GM18508 (cell line): ENCODE measurements around the gene NHS.

ENCODE experiments used
- ATAC-seq: cut with Tn5 transposase; IDR thresholded peaks from one replicate; pipeline ENCODE4 v1.9.1; 2021; ENCODE audit warnings: moderate number of reproducible peaks; ENCODE audit not compliant: insufficient read depth, unreplicated experiment

Gene NHS

DNA sequence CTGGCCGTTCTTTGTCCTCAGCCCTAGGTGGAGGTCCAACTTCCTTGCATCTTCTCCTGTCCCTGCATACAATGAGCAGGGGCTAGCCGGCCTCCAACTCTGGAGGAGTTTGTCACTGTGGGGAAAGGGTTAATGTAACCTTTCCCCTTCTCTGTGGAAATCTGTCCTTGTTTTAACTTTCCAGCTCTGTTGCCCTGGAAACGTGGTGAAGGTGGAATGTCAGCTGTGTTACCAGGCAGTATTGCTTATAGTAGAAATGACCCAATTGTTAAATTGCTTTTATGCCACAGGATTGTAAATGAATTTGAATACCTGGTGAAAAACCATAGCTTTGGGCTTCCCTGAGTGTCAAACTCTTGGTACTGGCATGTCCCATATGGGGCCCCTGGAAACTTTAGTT is 230.7 kb downstream of the NHS start:
- no peak for ATAC-seq

GRCh38 chrX:17606231-17606630 is 231.2 kb downstream of the NHS start:
- no peak for ATAC-seq

DNA sequence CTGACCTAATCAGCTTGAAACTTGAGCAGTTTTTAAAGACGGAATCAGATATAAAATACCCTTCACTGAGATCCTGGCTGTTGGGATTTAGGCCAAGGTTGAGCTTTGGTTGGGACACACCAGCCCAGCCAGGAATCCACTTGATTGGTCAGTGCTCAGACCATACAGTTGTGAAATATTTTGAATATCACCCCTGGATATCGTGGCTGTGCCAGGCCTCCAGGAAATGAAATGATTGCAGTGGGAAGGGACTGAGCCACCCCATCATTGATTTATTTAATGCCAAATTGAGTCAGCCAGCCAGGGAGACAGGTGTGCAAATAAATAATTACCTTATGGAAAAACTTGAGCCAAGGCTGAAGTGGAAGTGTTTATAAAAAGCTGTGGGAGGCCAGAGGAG is 233.9 kb downstream of the NHS start:
- ATAC-seq = no peak

GRCh38 chrX:17610788-17611187 is 235.8 kb downstream of the NHS start:
- ATAC-seq = no peak

GRCh38 chrX:17613979-17614588 is 239.1 kb downstream of the NHS start:
- peak; percentile 66 for ATAC-seq

GRCh38 chrX:17616936-17617335 is 241.9 kb downstream of the NHS start:
- no peak for ATAC-seq

GRCh38 chrX:17617806-17618205 is 242.8 kb downstream of the NHS start:
- ATAC-seq = no peak

GRCh38 chrX:17621566-17622270 is 246.7 kb downstream of the NHS start:
- no peak for ATAC-seq

DNA sequence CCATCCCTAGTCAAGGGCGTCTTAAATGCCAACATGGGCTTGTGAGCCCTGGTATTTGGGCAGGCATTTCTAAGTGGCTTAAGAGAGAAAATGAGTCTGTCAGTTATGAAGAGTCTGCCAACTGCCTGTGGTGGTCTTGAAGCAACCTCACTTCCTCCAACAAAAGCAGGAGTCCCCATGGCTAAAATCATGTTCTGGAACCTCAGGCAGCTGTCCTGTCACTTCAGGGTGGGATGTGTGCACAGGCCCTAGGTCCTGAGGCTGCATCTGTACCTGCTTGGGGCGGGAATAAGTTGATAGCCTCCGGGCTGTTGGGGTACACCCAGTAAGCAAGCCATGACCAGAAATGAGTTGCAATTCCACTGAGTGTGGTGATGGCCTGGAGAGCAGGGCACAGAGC is 247.3 kb downstream of the NHS start:
- ATAC-seq = no peak

GRCh38 chrX:17623750-17624149 is 248.8 kb downstream of the NHS start:
- ATAC-seq = no peak

GRCh38 chrX:17627026-17627425 is 252.0 kb downstream of the NHS start:
- ATAC-seq = no peak

DNA sequence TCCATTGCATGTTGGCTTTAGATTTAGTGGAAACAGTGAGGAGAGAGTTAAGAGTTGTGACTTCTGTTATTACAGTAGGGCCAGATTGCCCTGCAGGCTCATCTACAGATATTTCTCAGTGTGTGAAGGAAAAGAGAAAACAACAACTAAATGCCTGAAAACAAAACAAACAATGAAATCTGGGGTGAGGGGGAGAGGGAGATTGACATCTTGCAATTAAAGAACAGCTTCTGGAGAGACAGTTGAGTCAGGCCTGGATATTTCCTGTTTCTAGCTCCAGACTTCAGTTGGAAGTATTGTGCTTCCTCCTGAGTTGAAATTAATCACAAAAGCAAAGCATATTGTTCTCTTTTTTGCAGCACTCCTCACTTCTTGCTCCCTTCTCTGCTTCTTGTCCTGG is 254.0 kb downstream of the NHS start:
- no peak for ATAC-seq

- ATAC-seq = no peak
These were observed 254.5 kb downstream of the NHS start for GRCh38 chrX:17629519-17629918.

DNA sequence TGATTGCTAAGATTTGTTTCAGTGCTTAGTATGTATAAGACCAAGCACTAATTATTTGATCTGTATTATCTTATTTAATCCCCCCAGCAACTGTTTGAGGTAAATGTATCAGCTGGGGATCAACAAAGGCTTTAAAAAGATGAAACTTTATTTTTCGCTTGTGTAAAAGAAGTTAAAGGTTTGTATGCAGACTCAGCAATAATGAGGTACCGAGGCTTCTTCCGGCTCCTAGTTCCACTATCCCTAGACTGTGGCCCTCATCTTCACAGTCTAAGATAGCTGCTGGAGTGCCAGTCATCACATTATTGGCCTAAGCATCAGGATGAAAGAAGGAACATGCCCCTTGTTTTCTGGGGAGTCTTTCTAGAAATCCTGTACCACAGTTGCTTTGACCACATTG is 256.6 kb downstream of the NHS start:
- ATAC-seq = no peak

- ATAC-seq = peak; percentile 86
These were observed 257.9 kb downstream of the NHS start for GRCh38 chrX:17632942-17633341.

DNA sequence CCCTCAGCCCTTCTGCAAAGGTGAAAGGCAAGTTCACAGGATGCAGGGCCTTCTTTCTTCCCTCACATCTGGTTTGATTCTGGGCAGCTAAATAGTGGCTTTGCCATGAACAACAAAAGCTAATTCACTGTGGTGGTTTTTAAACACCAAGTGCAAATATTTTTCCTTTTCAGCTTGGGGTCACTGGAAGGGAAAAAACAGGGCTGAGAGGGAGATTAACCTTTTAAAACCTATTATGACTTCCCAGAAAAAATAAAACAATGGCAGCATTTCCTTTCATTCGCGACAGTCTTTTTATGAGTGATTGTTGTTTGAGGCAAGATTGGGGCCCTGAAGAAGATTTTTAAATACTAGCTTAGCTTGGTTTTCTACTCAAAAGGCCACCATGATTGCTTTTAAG is 258.5 kb downstream of the NHS start:
- no peak for ATAC-seq

GRCh38 chrX:17634542-17635207 is 259.7 kb downstream of the NHS start:
- ATAC-seq = no peak

GRCh38 chrX:17635231-17635630 is 260.2 kb downstream of the NHS start:
- no peak for ATAC-seq

GRCh38 chrX:17637235-17637634 is 262.2 kb downstream of the NHS start:
- ATAC-seq = no peak

- ATAC-seq = no peak
These were observed 263.7 kb downstream of the NHS start for GRCh38 chrX:17638731-17639130.

GRCh38 chrX:17642891-17643290 is 267.9 kb downstream of the NHS start:
- no peak for ATAC-seq

DNA sequence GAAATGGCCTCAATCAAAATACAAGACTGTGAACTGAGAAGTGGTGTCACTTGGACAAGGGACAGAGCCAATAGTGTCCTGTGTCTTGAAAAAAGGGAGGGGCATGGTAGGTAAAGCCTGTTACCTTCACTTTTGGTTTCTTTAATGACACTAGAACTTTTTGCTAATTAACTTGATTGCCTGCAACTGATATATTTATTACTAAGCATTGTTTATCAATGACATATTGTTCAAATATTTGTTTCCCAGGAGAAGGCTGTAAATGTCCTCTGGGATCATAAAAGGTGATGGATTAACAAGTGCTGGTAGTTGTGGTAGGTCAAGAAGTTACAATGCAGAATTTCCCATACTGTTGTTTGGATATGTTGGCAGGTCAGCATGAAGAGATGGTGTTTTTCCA is 268.5 kb downstream of the NHS start:
- ATAC-seq = no peak
